HG03565 (cell line): Measurements from ENCODE around the gene EYS.
"Not testable (repeated sequence)": the region's sequence is repeated elsewhere in the genome, so short reads cannot be mapped to it uniquely, and the experiment has no call there.

Experiments used
- ATAC-seq: cut with Tn5 transposase; IDR thresholded peaks from one replicate; pipeline ENCODE4 v1.9.1; 2021; ENCODE audit warnings: mild to moderate bottlenecking, moderate library complexity; ENCODE audit not compliant: unreplicated experiment

Gene EYS

GRCh38 chr6:63816401-63816981, 1890.5 kb downstream of the EYS start:
- no peak for ATAC-seq

DNA sequence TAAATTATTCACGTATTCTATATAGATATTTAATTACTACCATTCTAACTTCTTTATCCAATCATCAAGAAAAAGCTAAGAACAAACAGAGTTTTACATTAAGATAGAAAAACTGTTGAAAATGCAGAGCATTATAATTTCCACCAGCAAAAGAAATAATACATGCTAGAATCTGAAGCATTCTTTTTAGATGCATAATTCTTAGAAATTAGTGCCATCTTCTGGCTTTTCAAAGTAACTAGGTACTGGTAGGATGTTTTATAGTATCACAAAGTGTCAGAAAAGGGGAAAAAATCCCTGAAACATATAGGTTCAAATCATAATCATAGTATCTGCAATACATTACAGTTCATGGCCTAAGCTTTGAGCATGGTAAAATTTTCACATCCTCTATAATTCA, 1892.6 kb downstream of the EYS start:
- ATAC-seq: no peak

- ATAC-seq: no peak
These were observed 1893.4 kb downstream of the EYS start for GRCh38 chr6:63813566-63814120.

DNA sequence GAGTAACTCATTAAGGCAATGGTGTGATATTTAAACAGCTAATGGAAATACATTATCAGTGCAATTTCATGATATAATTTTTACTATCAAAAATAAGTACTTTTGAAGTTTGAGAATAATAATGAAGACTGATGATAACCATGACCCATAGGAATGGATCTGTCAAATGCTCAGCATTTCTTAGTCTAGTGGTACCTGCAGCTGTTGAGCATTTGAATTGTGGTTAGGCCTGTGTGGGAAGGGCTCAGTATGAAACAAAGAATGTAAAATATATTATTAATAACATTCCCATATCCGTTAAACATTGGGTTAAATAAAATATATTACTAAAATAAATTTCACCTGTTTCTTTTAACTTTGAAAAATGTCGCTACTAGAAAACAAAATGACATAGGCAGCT, 1898.5 kb downstream of the EYS start:
- no peak for ATAC-seq

DNA sequence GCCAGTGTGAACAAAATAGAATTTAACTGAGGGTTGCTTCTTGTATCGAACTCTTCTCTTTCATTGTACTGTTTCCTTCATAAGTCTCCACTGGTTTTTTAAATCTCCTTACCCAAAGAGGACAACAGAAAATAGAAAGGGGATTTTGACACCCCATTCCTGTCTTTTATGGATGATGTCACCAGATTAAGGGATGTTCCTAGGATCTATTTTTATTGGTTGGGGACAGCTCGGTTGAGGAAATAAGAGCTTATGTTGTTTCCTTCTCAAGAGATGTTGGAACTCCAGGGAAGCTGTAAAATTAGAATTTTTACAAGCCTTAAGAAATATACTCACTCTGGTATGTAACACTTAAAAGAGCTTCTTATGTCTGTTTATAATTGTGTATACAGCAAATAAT, 1900.0 kb downstream of the EYS start:
- no peak for ATAC-seq

- no peak for ATAC-seq
These were observed 1900.5 kb downstream of the EYS start for GRCh38 chr6:63806573-63806913.

GRCh38 chr6:63805808-63806572, 1901.0 kb downstream of the EYS start:
- ATAC-seq: no peak

DNA sequence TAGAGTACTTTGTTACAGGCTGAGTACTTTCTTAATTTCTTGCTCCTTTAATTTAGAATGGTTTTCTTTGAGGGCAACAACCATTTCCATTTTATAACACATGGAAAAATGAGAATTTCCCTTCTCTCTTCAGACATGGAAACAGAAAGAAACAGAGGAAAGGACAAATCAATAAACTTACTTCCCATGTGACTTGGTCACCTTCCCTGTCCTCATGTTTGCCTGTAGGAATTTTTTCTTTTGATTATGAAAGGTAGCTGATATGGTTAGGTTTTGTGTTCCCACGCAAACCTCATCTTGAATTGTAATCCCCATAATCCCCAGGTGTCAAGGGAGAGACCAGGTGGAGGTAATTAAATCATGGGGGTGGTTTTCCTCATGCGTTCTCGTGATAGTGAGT, 1901.7 kb downstream of the EYS start:
- no peak for ATAC-seq

GRCh38 chr6:63804381-63804956, 1902.6 kb downstream of the EYS start:
- ATAC-seq: no peak

- no peak for ATAC-seq
These were observed 1903.7 kb downstream of the EYS start for GRCh38 chr6:63803371-63803770.

DNA sequence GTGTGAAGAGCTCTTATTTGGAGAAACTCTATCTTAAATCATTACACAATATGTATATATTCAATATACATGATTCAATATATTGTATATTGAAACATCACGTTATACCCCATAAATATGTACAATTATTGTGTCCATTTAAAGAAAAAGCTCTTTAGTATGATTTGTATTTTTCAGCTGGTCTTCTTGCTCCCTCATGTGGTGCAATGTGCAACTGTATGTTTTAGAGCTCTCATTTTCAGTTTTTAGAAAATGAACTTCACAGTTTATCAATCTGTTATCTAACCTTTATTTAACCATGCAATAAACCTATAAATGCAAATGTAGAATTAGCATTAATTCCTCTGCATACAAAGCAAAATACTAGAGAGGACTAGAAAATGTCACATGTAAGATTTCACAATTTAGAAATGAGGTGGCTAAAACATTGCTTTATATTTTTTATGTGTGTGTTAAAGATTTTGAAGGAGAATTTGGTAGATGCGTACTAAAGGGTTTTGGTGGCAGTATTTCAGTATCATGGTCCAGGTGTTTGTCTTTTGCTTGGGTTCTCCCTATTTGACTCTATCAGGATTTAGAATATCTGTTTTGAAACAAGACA, 1904.3 kb downstream of the EYS start:
- peak; percentile 36 for ATAC-seq

DNA sequence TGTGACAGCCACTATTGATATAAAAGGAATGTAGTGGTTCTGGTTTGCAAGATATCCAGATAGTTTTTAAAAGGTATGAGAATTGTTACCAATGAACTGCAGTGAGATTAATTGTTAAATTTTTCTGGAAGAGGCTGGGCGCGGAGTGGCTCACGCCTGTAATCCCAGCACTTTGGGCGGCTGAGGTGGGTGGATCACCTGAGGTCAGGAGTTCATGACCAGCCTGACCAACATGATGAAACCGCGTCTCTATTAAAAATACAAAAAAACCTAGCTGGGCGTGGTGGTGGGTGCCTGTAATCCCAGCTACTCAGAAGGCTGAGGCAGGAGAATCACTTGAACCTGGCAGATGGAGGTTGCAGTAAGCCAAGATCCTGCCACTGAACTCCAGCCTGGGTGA, 1906.6 kb downstream of the EYS start:
- ATAC-seq: not testable (repeated sequence)

GRCh38 chr6:63799813-63800212, 1907.2 kb downstream of the EYS start:
- ATAC-seq: no peak

DNA sequence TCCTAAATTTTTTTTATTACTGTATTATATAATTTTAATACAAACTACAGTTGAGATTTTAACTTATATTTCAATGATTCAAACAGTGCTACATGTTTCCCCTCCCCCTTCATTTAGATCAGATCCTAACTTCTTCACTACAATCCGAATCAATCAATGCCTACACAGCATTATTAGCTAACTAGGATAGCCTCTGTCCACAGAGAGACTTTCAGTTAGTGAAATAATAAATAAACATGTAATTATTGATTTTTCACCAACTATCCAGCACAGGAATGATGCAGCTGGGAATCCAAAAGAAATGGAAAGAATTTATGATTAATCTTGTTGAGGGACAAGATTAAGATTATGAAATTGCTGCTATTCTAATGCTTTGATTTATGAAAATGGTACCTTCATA, 1907.7 kb downstream of the EYS start:
- no peak for ATAC-seq

- ATAC-seq: no peak
These were observed 1908.6 kb downstream of the EYS start for GRCh38 chr6:63798378-63798777.

- no peak for ATAC-seq
These were observed 1909.3 kb downstream of the EYS start for GRCh38 chr6:63797721-63798120.

GRCh38 chr6:63795826-63796225, 1911.2 kb downstream of the EYS start:
- no peak for ATAC-seq

DNA sequence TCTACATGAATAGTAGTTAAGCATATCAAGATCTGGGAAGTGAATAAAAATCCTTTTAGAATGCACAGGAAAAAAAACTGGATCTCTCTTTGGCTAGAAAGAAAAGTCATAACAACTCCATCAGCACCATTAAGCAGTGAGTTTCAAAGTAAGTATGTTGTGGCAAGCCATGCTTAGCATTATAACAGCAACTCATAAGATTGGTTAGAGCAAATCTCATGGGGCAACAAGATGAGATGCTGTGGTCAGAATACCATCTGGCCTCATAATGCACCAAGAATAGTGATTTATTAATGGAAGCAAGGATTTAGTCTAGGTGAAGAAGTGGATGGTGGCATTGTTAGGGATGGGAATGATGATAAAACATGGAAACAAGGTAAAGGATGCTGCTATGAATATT, 1912.0 kb downstream of the EYS start:
- ATAC-seq: no peak

GRCh38 chr6:63793465-63794137, 1913.4 kb downstream of the EYS start:
- no peak for ATAC-seq

DNA sequence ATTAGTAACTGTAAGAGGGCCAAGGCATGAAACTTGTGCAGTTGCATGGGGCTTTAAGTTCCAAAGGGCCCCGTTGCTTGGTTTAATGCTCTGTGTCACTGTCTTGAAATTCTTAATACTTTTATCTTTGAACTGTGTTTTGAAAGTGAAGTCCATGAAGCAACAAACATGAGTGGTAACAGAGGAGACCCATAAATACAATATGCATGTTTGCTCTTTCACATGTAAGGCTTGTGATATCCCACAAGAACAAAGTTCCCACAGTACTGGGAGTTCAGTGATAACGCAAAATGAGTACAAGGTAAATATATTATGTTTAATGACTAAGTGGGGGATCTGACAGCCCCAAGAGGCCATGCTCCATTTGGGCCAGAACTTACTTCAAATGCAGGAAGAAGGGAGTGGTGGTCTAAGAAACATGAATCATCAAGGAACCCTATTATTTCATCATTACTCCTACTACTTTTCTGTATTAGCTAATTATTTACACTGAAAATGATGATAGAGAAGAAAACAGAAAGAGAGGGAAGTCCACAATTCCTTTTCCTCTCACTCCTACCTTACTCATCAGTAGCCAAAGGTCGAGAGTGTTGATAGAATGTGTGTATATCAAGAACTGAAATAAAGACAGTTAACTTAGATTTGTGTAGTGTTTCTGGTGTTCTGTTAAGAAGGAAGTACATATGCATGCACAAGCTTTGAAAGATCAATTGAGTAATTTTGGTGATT, 1914.1 kb downstream of the EYS start:
- no peak for ATAC-seq

GRCh38 chr6:63790334-63790733, 1916.7 kb downstream of the EYS start:
- ATAC-seq: no peak
